Measurements from ENCODE around the gene CTIF.

CTIF gene

GRCh38 chr18:48880931-48881330 lies 342.1 kb downstream of the CTIF start:
- H3K27me3 ChIP-seq (ENCODE audit: control insufficient read depth, insufficient read depth, low read length): no peaks in the 10 kb centered on the region
- H3K4me2 ChIP-seq (ENCODE audit: low read length): no peak overlapping the region
- TF ChIP-seq CTCF (IDR thresholded peaks at IDR 0.05): no peak
- H3K36me3 ChIP-seq (ENCODE audit: control insufficient read depth, insufficient read depth, low read length): no peaks in the 10 kb centered on the region
- H2AFZ ChIP-seq: no peak overlapping the region
- no peaks in the 10 kb centered on the region for H3K79me2 ChIP-seq
- no peak overlapping the region for H3K27ac ChIP-seq
- H3K4me3 ChIP-seq (ENCODE audit: low read depth, low read length): no peak overlapping the region
- no peak overlapping the region for H3K9ac ChIP-seq
- H3K4me1 ChIP-seq: no peaks in the 10 kb centered on the region
- H3K9me3 ChIP-seq (ENCODE audit: control insufficient read depth, low read length): no peaks in the 10 kb centered on the region

- H3K4me2 ChIP-seq (ENCODE audit: low read length): no peak overlapping the region
- H3K27me3 ChIP-seq (ENCODE audit: control insufficient read depth, insufficient read depth, low read length): no peaks in the 10 kb centered on the region
- H3K27ac ChIP-seq: no peak overlapping the region
- H3K36me3 ChIP-seq (ENCODE audit: control insufficient read depth, insufficient read depth, low read length): no peaks in the 10 kb centered on the region
- H3K9me3 ChIP-seq (ENCODE audit: control insufficient read depth, low read length): no peaks in the 10 kb centered on the region
- H3K9ac ChIP-seq: no peak overlapping the region
- no peaks in the 10 kb centered on the region for H3K4me1 ChIP-seq
- H3K4me3 ChIP-seq (ENCODE audit: low read depth, low read length): no peak overlapping the region
- no peaks in the 10 kb centered on the region for H3K79me2 ChIP-seq
- TF ChIP-seq CTCF (IDR thresholded peaks at IDR 0.05): no peak
- no peak overlapping the region for H2AFZ ChIP-seq
These were observed 343.5 kb downstream of the CTIF start for GRCh38 chr18:48882379-48882778.

GRCh38 chr18:48884306-48884705 lies 345.5 kb downstream of the CTIF start:
- Histone ChIP-seq H3K9ac (no peak overlapping the region), H3K36me3 (ENCODE audit: control insufficient read depth, insufficient read depth, low read length) (no peaks in the 10 kb centered on the region), H3K27ac (no peak overlapping the region), H3K4me3 (ENCODE audit: low read depth, low read length) (no peak overlapping the region), H2AFZ (no peak overlapping the region), H3K9me3 (ENCODE audit: control insufficient read depth, low read length) (no peaks in the 10 kb centered on the region), H3K79me2 (no peaks in the 10 kb centered on the region), H3K27me3 (ENCODE audit: control insufficient read depth, insufficient read depth, low read length) (no peaks in the 10 kb centered on the region), H3K4me1 (no peaks in the 10 kb centered on the region), H3K4me2 (ENCODE audit: low read length) (no peak overlapping the region)
- TF ChIP-seq CTCF (IDR thresholded peaks at IDR 0.05): no peak

GRCh38 chr18:48884771-48885170 lies 345.9 kb downstream of the CTIF start:
- Histone ChIP-seq H3K27me3 (ENCODE audit: control insufficient read depth, insufficient read depth, low read length) (no peaks in the 10 kb centered on the region), H3K27ac (no peak overlapping the region), H3K9me3 (ENCODE audit: control insufficient read depth, low read length) (no peaks in the 10 kb centered on the region), H3K36me3 (ENCODE audit: control insufficient read depth, insufficient read depth, low read length) (no peaks in the 10 kb centered on the region), H3K4me1 (no peaks in the 10 kb centered on the region), H2AFZ (no peak overlapping the region), H3K4me3 (ENCODE audit: low read depth, low read length) (no peak overlapping the region), H3K79me2 (no peaks in the 10 kb centered on the region), H3K9ac (no peak overlapping the region), H3K4me2 (ENCODE audit: low read length) (no peak overlapping the region)
- TF ChIP-seq CTCF (IDR thresholded peaks at IDR 0.05): no peak

GRCh38 chr18:48885266-48885923 lies 346.6 kb downstream of the CTIF start:
- Histone ChIP-seq H2AFZ (no peak overlapping the region), H3K36me3 (ENCODE audit: control insufficient read depth, insufficient read depth, low read length) (no peaks in the 10 kb centered on the region), H3K4me2 (ENCODE audit: low read length) (no peak overlapping the region), H3K27ac (no peak overlapping the region), H3K9me3 (ENCODE audit: control insufficient read depth, low read length) (no peaks in the 10 kb centered on the region), H3K79me2 (no peaks in the 10 kb centered on the region), H3K9ac (no peak overlapping the region), H3K4me1 (no peaks in the 10 kb centered on the region), H3K4me3 (ENCODE audit: low read depth, low read length) (no peak overlapping the region), H3K27me3 (ENCODE audit: control insufficient read depth, insufficient read depth, low read length) (no peaks in the 10 kb centered on the region)
- no peak for TF ChIP-seq CTCF (IDR thresholded peaks at IDR 0.05)
